ENCODE results near the gene FGR.
A peak's percentile ranks its signal among the peaks of the same experiment; 100 is the strongest.

Gene FGR

DNA sequence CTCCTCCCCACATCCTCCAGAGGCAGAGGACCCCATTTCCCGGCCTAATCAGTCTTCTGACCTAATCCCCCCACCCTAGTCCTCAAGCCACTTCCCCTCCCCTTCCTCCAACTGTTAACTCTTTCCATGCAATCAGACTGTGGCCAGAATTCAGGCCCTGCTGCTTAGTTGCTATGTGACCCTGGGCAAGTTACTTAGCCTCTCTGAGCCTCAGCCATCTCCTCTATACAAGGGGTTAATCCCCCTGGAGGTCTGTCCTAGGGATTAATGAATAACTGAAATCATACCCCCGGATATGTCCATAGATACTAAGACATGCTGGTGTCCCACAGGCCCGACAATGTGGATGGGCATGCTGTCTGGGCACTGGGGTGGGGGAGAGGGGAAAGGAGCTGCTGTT lies 49.3 kb downstream of the FGR start:
- no peak overlapping the region for H3K4me3 ChIP-seq (ENCODE audit: control insufficient read depth, low read depth, low read length)
- no peak for DNase-seq (ENCODE audit: low read depth)
- TF ChIP-seq, protein P1, sequence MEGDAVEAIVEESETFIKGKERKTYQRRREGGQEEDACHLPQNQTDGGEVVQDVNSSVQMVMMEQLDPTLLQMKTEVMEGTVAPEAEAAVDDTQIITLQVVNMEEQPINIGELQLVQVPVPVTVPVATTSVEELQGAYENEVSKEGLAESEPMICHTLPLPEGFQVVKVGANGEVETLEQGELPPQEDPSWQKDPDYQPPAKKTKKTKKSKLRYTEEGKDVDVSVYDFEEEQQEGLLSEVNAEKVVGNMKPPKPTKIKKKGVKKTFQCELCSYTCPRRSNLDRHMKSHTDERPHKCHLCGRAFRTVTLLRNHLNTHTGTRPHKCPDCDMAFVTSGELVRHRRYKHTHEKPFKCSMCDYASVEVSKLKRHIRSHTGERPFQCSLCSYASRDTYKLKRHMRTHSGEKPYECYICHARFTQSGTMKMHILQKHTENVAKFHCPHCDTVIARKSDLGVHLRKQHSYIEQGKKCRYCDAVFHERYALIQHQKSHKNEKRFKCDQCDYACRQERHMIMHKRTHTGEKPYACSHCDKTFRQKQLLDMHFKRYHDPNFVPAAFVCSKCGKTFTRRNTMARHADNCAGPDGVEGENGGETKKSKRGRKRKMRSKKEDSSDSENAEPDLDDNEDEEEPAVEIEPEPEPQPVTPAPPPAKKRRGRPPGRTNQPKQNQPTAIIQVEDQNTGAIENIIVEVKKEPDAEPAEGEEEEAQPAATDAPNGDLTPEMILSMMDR (conservative IDR thresholded peaks at IDR 0.05; ENCODE audit: control insufficient read depth, insufficient read depth, low read depth, low read length), result no peak

DNA sequence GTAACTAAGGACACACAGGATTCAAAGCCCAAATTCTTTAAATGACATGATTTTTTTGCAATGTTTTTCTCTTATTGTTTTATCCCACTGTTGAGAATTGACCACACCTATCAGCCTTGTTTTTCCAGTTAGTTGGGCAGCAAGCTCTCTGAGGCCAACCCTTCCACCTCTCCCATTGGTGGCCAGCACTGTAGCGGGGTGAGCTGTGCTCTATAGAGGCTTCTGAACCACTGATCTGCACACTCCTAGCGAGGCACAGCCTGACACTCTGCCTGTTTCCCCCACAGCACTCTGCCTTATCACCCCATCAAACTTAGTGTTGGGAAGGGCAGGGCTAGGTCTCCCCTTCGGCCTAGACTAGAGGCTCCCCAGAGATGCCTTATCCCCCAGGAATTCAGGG lies 50.5 kb downstream of the FGR start:
- TF ChIP-seq, protein P1 (conservative IDR thresholded peaks at IDR 0.05; ENCODE audit: control insufficient read depth, insufficient read depth, low read depth, low read length), result no peak
- no peak overlapping the region for H3K4me3 ChIP-seq (ENCODE audit: control insufficient read depth, low read depth, low read length)
- no peak for DNase-seq (ENCODE audit: low read depth)

DNA sequence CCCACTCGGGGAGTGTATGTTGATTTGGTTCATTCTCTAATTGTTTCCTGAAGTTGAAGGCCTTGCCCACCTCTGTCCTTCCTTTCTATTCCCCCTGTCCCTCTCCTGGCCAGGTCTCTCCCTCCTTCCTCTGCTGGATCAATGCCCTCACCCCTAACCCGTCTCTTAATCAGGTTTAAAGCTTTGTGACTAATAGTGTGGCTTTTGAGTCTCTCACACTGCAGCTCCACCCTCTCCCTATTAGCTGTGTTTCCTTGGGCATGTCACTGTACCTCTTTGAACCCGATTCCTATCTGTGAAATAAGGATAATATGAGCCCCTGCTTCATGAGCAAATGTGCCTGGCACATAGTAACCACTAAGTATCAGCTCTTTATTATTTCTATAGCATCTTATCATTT lies 51.5 kb downstream of the FGR start:
- TF ChIP-seq, protein P1 (conservative IDR thresholded peaks at IDR 0.05; ENCODE audit: control insufficient read depth, insufficient read depth, low read depth, low read length), result no peak
- H3K4me3 ChIP-seq (ENCODE audit: control insufficient read depth, low read depth, low read length), result no peak overlapping the region
- no peak for DNase-seq (ENCODE audit: low read depth)

DNA sequence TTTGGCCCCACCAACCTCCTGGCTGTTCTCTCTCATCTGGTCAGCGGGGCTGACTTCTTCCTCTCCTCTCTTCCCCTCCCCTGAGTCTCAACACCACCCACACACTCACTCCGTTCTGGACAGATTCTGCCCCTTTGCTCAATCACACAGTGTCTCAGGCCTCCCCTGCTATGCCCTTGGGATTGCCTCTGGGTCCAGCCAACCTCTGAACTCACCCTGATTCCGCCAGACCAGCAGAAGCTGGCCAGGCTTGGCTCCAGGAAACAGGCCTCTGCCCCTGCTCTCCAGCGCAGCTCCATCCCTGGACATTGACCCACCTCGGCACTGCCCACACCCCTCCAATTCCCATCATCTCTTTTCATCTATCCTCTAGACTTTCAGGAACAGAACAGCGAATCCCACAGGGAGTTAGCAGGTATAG lies 53.2 kb downstream of the FGR start:
- H3K4me3 ChIP-seq (ENCODE audit: control insufficient read depth, low read depth, low read length), result no peak overlapping the region
- DNase-seq (ENCODE audit: low read depth), result peak; percentile 86
- TF ChIP-seq, protein P1 (conservative IDR thresholded peaks at IDR 0.05; ENCODE audit: control insufficient read depth, insufficient read depth, low read depth, low read length), result no peak

DNA sequence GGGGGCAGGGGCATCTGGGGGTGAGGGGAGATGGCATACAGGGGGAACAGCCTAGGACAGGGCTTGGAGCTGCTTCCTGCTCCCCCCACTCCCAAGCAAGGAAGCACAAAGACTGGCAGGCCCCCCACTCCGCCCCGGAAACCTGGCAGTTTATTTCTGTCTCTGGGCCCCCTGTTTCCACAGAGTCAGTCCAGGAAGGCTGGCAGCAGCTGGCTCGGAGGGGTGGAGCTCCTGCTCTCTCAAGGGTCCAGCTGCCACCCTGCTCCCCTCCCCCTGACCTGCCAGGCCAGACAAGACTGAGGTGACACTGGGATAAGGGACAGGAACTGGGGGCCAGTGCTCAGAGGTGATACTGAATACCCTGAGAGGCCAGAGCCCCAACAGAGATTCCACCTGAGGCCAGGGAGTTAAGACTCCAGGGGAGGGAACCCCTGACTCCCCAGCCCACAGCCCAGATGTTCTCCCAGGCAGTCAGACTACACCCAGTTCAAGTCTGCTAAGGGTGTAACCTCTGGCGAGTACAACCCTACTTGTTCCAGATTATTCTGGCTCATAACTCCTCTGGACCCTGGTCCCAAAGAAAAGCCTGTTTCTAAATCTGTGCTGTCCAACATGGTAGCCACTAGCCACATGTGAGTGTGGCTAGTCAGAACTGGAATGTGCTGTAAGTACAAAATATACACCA lies 57.3 kb downstream of the FGR start:
- no peak for DNase-seq (ENCODE audit: low read depth)
- TF ChIP-seq, protein P1 (conservative IDR thresholded peaks at IDR 0.05; ENCODE audit: control insufficient read depth, insufficient read depth, low read depth, low read length), result no peak
- H3K4me3 ChIP-seq (ENCODE audit: control insufficient read depth, low read depth, low read length), result no peak overlapping the region

DNA sequence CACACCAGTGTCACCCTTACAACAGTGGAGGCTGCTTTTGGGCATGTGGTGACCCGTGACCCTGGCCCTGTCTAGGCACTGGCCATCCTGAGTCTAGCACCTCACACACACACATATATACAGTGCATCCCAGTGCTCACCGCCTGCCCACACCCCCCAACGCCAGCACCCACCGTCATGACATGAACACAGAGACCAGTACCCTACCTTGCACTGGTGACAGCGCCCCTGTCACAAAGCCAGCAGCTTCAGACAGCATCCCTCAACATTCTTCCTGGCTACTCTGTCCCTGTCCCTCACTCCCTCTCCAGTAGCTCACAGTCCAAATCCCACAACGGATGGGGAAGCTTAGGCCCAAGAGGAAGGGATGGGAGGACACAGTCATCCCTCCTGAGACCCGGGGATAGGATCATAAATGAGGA lies 58.2 kb downstream of the FGR start:
- DNase-seq (ENCODE audit: low read depth), result no peak
- TF ChIP-seq, protein P1 (conservative IDR thresholded peaks at IDR 0.05; ENCODE audit: control insufficient read depth, insufficient read depth, low read depth, low read length), result no peak
- H3K4me3 ChIP-seq (ENCODE audit: control insufficient read depth, low read depth, low read length), result no peak overlapping the region

Data from fibroblast of mammary gland (primary cell).